GM04504 (cell line): ENCODE data around the gene STAT1.

Experiments used
- DNase-seq: peaks from one replicate; pipeline ENCODE4 v3.0.0-alpha.2; 2012; ENCODE audit warnings: low read depth

STAT1 gene

GRCh38 chr2:190959911-190960788 is 53.8 kb downstream of the STAT1 start:
- DNase-seq = no peak

GRCh38 chr2:190953257-190953656 is 60.7 kb downstream of the STAT1 start:
- DNase-seq = no peak

GRCh38 chr2:190950566-190950991 is 63.4 kb downstream of the STAT1 start:
- no peak for DNase-seq

- DNase-seq = no peak
Observed at GRCh38 chr2:190948671-190949070, 65.3 kb downstream of the STAT1 start.

GRCh38 chr2:190947711-190948251 is 66.2 kb downstream of the STAT1 start:
- DNase-seq = no peak

- no peak for DNase-seq
Observed at GRCh38 chr2:190947141-190947540, 66.8 kb downstream of the STAT1 start.

GRCh38 chr2:190943706-190944105 is 70.3 kb downstream of the STAT1 start:
- DNase-seq = no peak

GRCh38 chr2:190942697-190943096 is 71.3 kb downstream of the STAT1 start:
- DNase-seq = no peak

- DNase-seq = no peak
Observed at GRCh38 chr2:190941571-190941970, 72.4 kb downstream of the STAT1 start.

GRCh38 chr2:190940454-190940853 is 73.5 kb downstream of the STAT1 start:
- DNase-seq = no peak

- DNase-seq = no peak
Observed at GRCh38 chr2:190938771-190939335, 75.1 kb downstream of the STAT1 start.

GRCh38 chr2:190935054-190935453 is 78.9 kb downstream of the STAT1 start:
- DNase-seq = no peak

- no peak for DNase-seq
Observed at GRCh38 chr2:190933361-190933760, 80.6 kb downstream of the STAT1 start.

GRCh38 chr2:190932514-190932913 is 81.5 kb downstream of the STAT1 start:
- DNase-seq = no peak

GRCh38 chr2:190930411-190930810 is 83.6 kb downstream of the STAT1 start:
- DNase-seq = no peak

- DNase-seq = no peak
Observed at GRCh38 chr2:190929919-190930318, 84.1 kb downstream of the STAT1 start.

- no peak for DNase-seq
Observed at GRCh38 chr2:190927301-190927700, 86.7 kb downstream of the STAT1 start.

- DNase-seq = no peak
Observed at GRCh38 chr2:190922376-190922775, 91.6 kb downstream of the STAT1 start.

GRCh38 chr2:190920085-190920484 is 93.9 kb downstream of the STAT1 start:
- no peak for DNase-seq
